Frontal cortex (tissue), 4 donors: ENCODE data around the gene C2CD5. TPM values are rescaled to one million over a fixed set of nuclear protein-coding genes. Genes with fewer than 3 reads are reported as not detected.
"Not testable (repeated sequence)": the region's sequence is repeated elsewhere in the genome, so short reads cannot be mapped to it uniquely, and the experiment has no call there.

Experiments used
- DNase-seq, 2 donors: peaks; one replicate each; pipeline ENCODE4 v3.0.0; 2012; ENCODE audit warnings: low spot score in 2 of 2
- FAIRE-seq: peaks from 2 replicates; lab custom pipeline; 2012; peaks lifted over from hg19 to GRCh38; lab: Jason Lieb, UNC
- total RNA-seq: library from RNA; depleted of rRNA; stranded (reverse); fragments of >200 nt; gene quantifications from one replicate; pipeline ENCODE4 v1.2.3, GENCODE V29; 2014
- donor health status: control.
- donor health status: control.
- donor health status: control.

C2CD5 gene
- total RNA-seq, 1 donor from 2014 or later = 131 TPM

GRCh38 chr12:22487683-22488082, 56.7 kb downstream of the C2CD5 start:
- DNase-seq = not testable (repeated sequence)

GRCh38 chr12:22481547-22482104, 62.7 kb downstream of the C2CD5 start:
- FAIRE-seq (no peak), DNase-seq (no peak)

More at GRCh38 chr12:22487683-22488082, 56.7 kb downstream of the C2CD5 start:
- not testable (repeated sequence) for FAIRE-seq

- not testable (repeated sequence) for FAIRE-seq, DNase-seq
Observed at GRCh38 chr12:22480814-22481213, 63.5 kb downstream of the C2CD5 start.

DNA sequence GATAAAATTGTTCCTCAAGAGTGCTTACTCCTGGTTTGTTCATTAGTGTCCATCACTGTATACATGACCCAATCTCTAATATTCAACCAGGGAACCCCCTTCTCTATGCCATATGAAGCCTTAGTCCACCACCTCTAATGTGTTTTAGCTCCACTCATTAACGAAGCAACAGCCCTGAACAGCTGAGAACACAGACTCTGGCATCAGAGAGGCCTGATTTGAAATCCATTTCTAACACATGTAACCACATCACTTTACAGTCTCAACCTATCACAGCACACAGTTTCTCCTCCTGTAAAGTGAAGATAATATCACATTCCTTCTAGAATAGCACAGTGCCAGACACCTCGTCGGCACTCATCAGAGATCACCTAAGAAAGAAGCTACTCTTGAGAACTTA, 64.3 kb downstream of the C2CD5 start:
- FAIRE-seq = no peak
- DNase-seq = no peak

DNA sequence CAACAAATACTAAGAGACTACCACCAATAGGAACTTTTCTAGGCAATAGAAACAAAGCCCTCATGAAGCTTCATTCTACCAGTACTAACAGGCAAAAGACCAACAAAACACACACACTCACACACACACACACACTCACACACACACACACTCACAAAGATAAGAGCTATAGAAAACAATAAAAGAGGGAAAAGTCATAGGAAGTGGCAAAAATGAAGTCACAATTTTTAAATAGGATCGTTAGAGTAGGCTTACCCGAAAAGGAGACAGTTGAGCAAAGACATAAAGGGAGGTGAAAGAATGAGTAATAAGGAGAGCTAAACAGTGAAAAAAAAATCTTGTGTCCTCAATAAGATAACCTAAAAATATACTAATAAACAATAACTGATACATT, 66.5 kb downstream of the C2CD5 start:
- DNase-seq (no peak), FAIRE-seq (no peak)

DNA sequence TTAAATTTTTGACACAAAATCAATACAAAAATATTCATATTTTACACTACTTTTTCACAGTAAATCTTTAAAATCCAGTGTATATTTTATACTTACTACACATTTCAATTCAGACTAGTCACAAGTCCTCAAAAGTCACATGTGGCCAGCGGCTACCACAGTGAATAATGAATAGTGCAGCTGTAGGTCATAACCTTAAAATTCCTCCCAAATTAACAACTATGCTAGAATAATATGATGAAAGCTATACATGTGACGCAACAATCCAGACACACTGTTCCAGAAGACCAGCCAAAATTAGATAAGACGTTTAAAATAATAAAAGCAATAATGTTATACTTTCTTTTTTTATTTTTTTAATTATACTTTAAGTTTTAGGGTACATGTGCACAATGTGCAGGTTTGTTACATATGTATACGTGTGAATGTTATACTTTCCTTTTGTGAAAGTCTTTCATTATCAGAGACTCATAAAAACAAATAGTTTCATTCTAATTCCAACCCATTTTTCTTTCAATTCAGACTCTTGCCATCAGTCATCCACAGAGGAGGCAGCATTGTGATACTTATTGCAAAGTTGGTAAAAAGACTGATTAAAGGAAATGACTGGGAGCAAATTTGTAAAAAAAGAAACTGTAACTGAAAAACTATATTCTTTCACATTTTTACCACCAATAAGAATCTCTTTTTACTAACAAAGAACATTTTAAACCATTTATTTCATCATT, 67.0 kb downstream of the C2CD5 start:
- no peak for FAIRE-seq
- no peak for DNase-seq

- no peak for FAIRE-seq
- no peak for DNase-seq
Observed at GRCh38 chr12:22476133-22476532, 68.2 kb downstream of the C2CD5 start.

DNA sequence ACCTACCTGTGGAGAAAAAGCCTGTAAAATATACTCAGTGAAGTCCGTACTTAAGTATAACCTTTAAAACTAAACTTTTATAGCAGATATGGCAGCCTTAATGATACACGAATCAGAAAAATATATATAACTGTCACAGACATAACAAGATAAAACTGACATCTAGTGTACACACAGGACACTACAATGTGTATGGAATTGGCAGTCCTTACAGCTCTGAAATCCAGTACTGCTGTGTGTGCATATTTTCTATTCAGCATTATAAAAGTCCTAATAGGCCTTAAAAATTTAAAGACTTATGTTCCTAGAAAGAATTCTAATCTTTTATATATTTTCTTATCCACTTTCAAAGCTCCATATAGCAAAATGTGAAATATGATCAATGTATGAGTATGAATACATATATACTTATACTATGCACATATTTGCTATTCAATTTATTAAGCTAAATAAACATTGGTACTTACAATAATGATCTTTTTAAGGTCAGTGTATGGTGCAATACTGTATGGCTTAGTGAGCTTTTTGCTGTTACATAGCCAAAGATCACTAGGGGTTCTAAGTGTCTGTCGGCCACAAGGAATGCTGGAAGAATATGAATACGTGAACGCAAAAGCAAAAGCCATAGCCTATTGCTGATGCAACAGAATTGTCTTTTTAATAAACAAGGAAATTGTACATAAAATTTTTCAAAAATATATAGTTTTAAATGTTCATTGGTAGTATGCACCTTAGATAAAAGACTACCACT, 69.2 kb downstream of the C2CD5 start:
- no peak for DNase-seq
- FAIRE-seq = no peak

DNA sequence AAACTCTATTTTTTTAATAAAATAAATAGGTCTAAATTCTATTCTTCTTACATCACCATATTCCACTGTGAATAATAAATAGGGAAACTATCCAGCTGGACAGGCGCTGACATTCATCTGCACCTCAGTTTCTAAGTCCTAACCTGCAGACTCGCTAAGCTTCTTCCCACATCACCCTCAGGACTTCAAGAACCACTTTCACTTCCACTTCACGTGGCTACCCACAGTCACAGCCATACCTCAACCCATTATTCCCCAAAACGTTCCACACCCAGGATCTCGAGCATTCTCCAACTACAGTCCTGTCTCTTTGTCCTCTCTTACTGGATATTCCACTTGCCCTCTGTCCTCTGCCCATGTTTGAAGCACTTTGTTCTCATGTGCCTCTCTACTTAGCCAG, 71.1 kb downstream of the C2CD5 start:
- FAIRE-seq = no peak

DNA sequence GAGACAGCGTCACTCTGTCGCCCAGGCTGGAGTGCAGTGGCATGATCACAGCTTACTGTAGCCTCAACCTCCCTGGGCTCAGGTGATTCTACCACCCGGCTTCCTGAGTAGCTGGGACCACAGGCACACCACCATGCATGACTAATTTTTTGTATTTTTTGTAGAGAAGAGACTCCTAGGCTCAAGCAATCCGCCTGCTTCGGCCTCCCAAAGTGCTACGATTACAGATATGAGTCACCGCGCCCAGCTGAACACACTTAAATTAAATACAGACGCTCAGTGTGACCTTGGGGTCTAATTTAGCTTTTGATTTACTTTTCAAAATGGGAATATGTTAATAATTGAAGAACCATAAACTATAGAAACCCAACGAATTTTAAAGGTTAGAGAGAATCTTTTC, 77.2 kb downstream of the C2CD5 start:
- no peak for DNase-seq
- no peak for FAIRE-seq

More for the DNA sequence above, 71.1 kb downstream of the C2CD5 start:
- DNase-seq = no peak

- DNase-seq (no peak), FAIRE-seq (no peak)
Observed at GRCh38 chr12:22463306-22463705, 81.0 kb downstream of the C2CD5 start.

DNA sequence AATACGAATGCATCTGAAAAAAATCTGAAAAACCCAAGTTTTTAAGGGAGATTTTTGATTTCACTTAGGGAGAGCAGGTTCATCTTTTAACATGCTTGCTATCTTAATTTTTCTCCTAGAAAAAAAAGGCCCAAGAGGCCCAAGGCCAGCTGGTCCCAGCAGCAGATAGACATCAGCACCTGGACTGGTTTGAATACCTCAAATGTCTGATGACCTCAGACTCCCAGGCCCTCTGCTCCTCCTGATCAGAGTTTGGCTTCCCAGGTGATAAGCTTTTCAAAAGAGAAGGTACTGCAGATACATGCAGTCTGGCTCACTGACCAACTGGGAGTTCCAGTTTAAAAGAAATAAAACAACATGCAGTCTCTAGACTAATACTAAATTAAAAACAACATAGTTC, 82.6 kb downstream of the C2CD5 start:
- FAIRE-seq (no peak), DNase-seq (no peak)

- DNase-seq = peak in 1 of 2 donors; percentile 6
- FAIRE-seq = peak; percentile 49
Observed at GRCh38 chr12:22459838-22460490, 84.4 kb downstream of the C2CD5 start.

DNA sequence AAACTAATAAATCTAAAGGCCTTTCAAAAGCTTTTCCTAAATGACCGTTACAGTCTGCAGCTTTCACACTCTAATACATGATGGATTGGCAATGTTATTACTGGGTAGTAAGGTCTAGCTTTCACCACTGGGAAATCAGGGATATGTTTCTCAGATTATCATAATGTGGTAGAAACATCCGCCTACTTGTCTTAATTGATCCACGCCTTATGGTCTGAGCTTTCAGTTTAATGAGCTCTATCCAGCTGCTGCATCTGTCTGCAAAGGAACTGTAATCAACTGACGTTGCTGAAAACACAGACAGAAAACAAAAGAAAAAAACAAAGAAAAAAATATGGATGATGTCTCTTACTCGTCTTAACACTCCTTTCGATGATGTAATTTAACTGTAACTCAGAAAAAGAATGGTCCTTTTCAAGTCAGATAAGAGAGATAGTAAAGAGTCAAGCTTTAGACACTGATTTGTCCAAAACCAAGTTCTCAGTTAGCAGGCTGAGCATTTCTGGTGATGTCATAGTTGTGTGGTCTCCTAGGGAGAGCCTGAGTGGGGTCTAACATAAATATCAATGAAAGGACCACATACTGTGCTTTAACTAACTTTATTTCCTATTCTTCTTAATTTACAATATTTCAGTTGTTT, 85.9 kb downstream of the C2CD5 start:
- FAIRE-seq = no peak

GRCh38 chr12:22457085-22457484, 87.3 kb downstream of the C2CD5 start:
- DNase-seq = no peak
- FAIRE-seq = no peak

More for the DNA sequence above, 85.9 kb downstream of the C2CD5 start:
- DNase-seq = no peak

GRCh38 chr12:22453511-22453910, 90.8 kb downstream of the C2CD5 start:
- DNase-seq (no peak), FAIRE-seq (no peak)

DNA sequence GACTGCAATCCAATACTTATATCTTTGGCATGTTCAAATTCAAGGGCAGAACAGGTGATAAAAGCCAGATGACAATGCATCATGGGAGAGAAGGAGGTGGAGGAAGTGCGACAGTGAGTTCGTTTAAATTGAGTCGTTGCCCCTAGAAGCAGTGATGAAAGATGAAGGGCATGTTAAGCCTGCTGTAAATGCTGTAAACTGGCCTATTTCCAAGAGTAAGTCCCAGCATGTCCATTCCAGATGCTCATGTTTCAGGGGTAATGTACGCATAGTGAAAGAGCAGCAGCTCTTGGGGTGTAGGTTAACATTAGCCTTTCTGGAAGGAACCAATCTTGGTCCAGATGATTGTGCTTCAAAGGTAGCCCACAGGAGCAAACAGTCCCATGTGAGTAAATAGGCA, 97.1 kb downstream of the C2CD5 start:
- FAIRE-seq (no peak), DNase-seq (no peak)

- not testable (repeated sequence) for FAIRE-seq, DNase-seq
Observed at GRCh38 chr12:22444317-22444665, 100.1 kb downstream of the C2CD5 start.

DNA sequence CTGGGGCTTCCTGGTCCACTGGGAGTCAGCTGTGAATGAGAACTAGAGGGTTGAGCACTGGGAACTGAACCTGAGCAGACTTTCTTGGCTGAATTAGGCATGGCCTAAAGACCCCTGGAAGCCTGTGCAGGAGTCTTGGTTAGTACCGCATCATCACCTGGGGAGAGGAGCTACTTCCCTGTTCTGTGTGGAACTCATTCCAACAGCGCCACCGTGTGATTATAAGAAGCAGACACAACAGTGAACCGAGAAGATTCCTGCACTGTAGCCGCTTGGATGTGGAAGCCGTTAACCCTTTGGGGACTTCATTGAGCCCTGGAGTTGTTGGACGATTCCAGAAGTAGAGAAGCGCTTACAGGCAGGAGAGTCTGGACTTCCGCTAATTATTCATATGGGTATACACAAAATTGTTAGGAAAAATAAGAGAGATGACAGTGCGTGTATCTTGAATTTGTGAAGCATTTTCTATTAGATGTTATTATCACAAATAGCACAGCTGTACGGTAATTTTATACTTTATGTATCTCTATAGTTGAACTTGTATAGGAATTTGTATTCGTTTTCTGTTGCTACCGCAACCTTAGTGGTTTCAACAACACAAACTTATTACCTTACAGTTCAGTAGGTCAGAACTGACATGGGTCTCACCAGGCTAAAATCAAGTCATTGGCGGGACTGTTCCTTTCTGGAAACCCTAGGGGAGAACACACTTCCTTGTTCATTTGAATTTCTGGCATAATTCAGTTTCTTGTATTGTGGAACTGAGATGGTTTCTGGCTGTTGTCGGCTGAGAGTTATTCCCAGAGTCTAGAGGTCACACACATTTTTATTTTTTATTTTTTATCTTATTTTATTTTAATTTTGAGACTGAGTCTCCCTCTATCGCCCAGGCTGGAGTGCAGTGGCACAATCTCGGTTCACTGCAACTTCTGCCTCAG, 100.7 kb downstream of the C2CD5 start:
- DNase-seq = peak; percentile 2 to 41
- FAIRE-seq = no peak
